ENCODE data around the gene FDPS.
A peak's percentile ranks its signal among the peaks of the same experiment; 100 is the strongest.
"Not testable (repeated sequence)": the region's sequence is repeated elsewhere in the genome, so short reads cannot be mapped to it uniquely, and the experiment has no call there.

Gene FDPS

DNA sequence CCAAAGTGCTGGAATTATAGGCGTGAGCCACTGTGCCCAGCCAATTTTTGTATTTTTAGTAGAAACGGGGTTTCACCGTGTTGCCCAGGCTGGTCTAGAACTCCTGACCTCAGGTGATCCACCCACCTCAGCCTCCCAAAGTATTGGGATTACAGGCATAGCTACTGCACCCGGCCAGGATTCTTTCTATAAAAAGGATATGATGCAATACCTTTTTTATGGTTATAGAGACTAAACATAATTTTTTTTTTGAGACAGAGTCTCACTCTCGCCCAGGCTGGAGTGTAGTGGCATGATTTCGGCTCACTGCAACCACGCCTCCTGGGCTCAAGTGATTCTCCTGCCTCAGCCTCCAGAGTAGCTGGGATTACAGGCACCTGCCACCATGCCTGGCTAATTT is 20.2 kb downstream of the FDPS start:
- not testable (repeated sequence) for DNase-seq (ENCODE audit: low spot score in 2 of 2)

GRCh38 chr1:155329980-155330598 is 21.4 kb downstream of the FDPS start:
- Mint-ChIP-seq H3K27ac (no peak overlapping the region), H3K4me3 (no peak overlapping the region), H3K27me3 (no peaks in the 10 kb centered on the region), H3K36me3 (peaks cover 13% of the 10 kb centered on the region), H3K9me3 (no peaks in the 10 kb centered on the region), H3K4me1 (peaks cover 13% of the 10 kb centered on the region)
- DNase-seq (ENCODE audit: low spot score in 2 of 2) = no peak
- ATAC-seq (ENCODE audit: low read depth) = no peak

More for the DNA sequence above, 20.2 kb downstream of the FDPS start:
- H3K36me3 Mint-ChIP-seq; H3K4me3 Mint-ChIP-seq; H3K27me3 Mint-ChIP-seq; ATAC-seq (ENCODE audit: low read depth); H3K27ac Mint-ChIP-seq; H3K9me3 Mint-ChIP-seq: not testable (repeated sequence)
- peaks cover 13% of the 10 kb centered on the region for H3K4me1 Mint-ChIP-seq

GRCh38 chr1:155334962-155335361 is 26.3 kb downstream of the FDPS start:
- H3K27ac Mint-ChIP-seq = no peak overlapping the region
- H3K4me3 Mint-ChIP-seq = no peak overlapping the region

GRCh38 chr1:155339515-155340097 is 30.9 kb downstream of the FDPS start:
- H3K27ac Mint-ChIP-seq = peak overlapping the region; percentile 67
- no peak overlapping the region for H3K4me3 Mint-ChIP-seq
- no peaks in the 10 kb centered on the region for H3K27me3 Mint-ChIP-seq
- DNase-seq (ENCODE audit: low spot score in 2 of 2) (no peak), ATAC-seq (ENCODE audit: low read depth) (no peak)
- peaks cover 44% of the 10 kb centered on the region for H3K36me3 Mint-ChIP-seq
- H3K9me3 Mint-ChIP-seq = no peaks in the 10 kb centered on the region
- no peaks in the 10 kb centered on the region for H3K4me1 Mint-ChIP-seq

More at GRCh38 chr1:155334962-155335361, 26.3 kb downstream of the FDPS start:
- Mint-ChIP-seq H3K9me3 (no peaks in the 10 kb centered on the region), H3K36me3 (peaks cover 31% of the 10 kb centered on the region), H3K27me3 (no peaks in the 10 kb centered on the region), H3K4me1 (peaks cover 6% of the 10 kb centered on the region)
- no peak for ATAC-seq (ENCODE audit: low read depth)
- no peak for DNase-seq (ENCODE audit: low spot score in 2 of 2)

DNA sequence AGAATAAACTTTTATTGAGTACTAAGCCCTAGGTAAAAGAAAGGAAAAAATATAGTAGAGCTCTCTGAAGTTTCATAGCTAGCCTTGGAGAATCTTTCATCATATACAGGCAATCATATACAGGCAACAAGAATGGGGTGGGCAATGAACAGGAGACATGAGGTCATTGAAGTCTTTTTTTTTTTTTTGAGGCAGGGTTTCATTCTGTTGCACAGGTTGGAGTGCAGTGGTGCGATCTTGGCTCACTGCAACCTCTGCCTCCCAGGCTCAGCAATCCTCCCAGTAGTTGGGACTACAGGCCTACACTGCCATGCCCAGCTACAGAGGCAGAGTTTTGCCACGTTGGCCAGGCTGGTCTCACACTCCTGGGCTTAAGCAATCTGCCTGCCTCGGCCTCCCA is 34.2 kb downstream of the FDPS start:
- Mint-ChIP-seq H3K4me3 (no peak overlapping the region), H3K27me3 (no peaks in the 10 kb centered on the region), H3K36me3 (peaks cover 49% of the 10 kb centered on the region), H3K9me3 (no peaks in the 10 kb centered on the region), H3K4me1 (no peaks in the 10 kb centered on the region), H3K27ac (peak overlapping the region; percentile 24)
- no peak for DNase-seq (ENCODE audit: low spot score in 2 of 2)
- no peak for ATAC-seq (ENCODE audit: low read depth)

GRCh38 chr1:155352631-155353030 is 44.0 kb downstream of the FDPS start:
- no peak overlapping the region for H3K27ac Mint-ChIP-seq
- peaks cover 21% of the 10 kb centered on the region for H3K36me3 Mint-ChIP-seq
- H3K27me3 Mint-ChIP-seq = no peaks in the 10 kb centered on the region

GRCh38 chr1:155360051-155360450 is 51.4 kb downstream of the FDPS start:
- no peaks in the 10 kb centered on the region for H3K27me3 Mint-ChIP-seq
- H3K4me3 Mint-ChIP-seq = no peak overlapping the region
- H3K9me3 Mint-ChIP-seq = no peaks in the 10 kb centered on the region
- H3K36me3 Mint-ChIP-seq = peaks cover 6% of the 10 kb centered on the region
- no peak for DNase-seq (ENCODE audit: low spot score in 2 of 2)
- H3K4me1 Mint-ChIP-seq = no peaks in the 10 kb centered on the region
- H3K27ac Mint-ChIP-seq = no peak overlapping the region
- no peak for ATAC-seq (ENCODE audit: low read depth)

More at GRCh38 chr1:155352631-155353030, 44.0 kb downstream of the FDPS start:
- no peaks in the 10 kb centered on the region for H3K4me1 Mint-ChIP-seq
- no peak for ATAC-seq (ENCODE audit: low read depth)
- no peak overlapping the region for H3K4me3 Mint-ChIP-seq
- DNase-seq (ENCODE audit: low spot score in 2 of 2) = no peak
- H3K9me3 Mint-ChIP-seq = no peaks in the 10 kb centered on the region

Data from memory B cell (primary cell).